ENCODE results near the gene SCN3A. TPM values are rescaled to one million over a fixed set of nuclear protein-coding genes. Genes with fewer than 3 reads are reported as not detected.

The SCN3A gene
- total RNA-seq, 2 donors from 2014 or later = 1.0 to 2.6 TPM

GRCh38 chr2:165224941-165225340, 21.1 kb upstream of the SCN3A start:
- Histone ChIP-seq H3K4me3 (no peak overlapping the region), H3K9me3 (no peaks in the 10 kb centered on the region), H3K27me3 (no peaks in the 10 kb centered on the region), H3K27ac (no peak overlapping the region), H3K4me1 (no peaks in the 10 kb centered on the region), H3K36me3 (no peaks in the 10 kb centered on the region)
- DNase-seq (ENCODE audit: low spot score) = no peak
- no peak for TF ChIP-seq CTCF (IDR thresholded peaks at IDR 0.05)

- Histone ChIP-seq H3K27ac (no peak overlapping the region), H3K36me3 (no peaks in the 10 kb centered on the region), H3K4me3 (no peak overlapping the region), H3K27me3 (no peaks in the 10 kb centered on the region), H3K4me1 (no peaks in the 10 kb centered on the region), H3K9me3 (no peaks in the 10 kb centered on the region)
- TF ChIP-seq CTCF (IDR thresholded peaks at IDR 0.05) = no peak
- DNase-seq (ENCODE audit: low spot score) = no peak
Measured at GRCh38 chr2:165219481-165219880, 15.6 kb upstream of the SCN3A start.

GRCh38 chr2:165214093-165214492, 10.2 kb upstream of the SCN3A start:
- no peak overlapping the region for H3K4me3 ChIP-seq
- H3K36me3 ChIP-seq = no peaks in the 10 kb centered on the region
- DNase-seq (ENCODE audit: low spot score) = no peak
- no peaks in the 10 kb centered on the region for H3K9me3 ChIP-seq
- H3K27ac ChIP-seq = no peak overlapping the region
- no peaks in the 10 kb centered on the region for H3K4me1 ChIP-seq
- TF ChIP-seq CTCF (IDR thresholded peaks at IDR 0.05) = no peak
- no peaks in the 10 kb centered on the region for H3K27me3 ChIP-seq

GRCh38 chr2:165208094-165208493, 4.2 kb upstream of the SCN3A start:
- Histone ChIP-seq H3K4me3 (no peak overlapping the region), H3K27ac (no peak overlapping the region), H3K4me1 (no peaks in the 10 kb centered on the region), H3K27me3 (no peaks in the 10 kb centered on the region), H3K9me3 (no peaks in the 10 kb centered on the region), H3K36me3 (no peaks in the 10 kb centered on the region)
- TF ChIP-seq CTCF (IDR thresholded peaks at IDR 0.05) = no peak
- no peak for DNase-seq (ENCODE audit: low spot score)

- no peak for TF ChIP-seq CTCF (IDR thresholded peaks at IDR 0.05)
- H3K27ac ChIP-seq = no peak overlapping the region
- H3K27me3 ChIP-seq = no peaks in the 10 kb centered on the region
- H3K4me3 ChIP-seq = no peak overlapping the region
- no peaks in the 10 kb centered on the region for H3K4me1 ChIP-seq
- H3K9me3 ChIP-seq = no peaks in the 10 kb centered on the region
- H3K36me3 ChIP-seq = no peaks in the 10 kb centered on the region
- no peak for DNase-seq (ENCODE audit: low spot score)
Measured at GRCh38 chr2:165205865-165206264, 2.0 kb upstream of the SCN3A start.

- no peak for TF ChIP-seq CTCF (IDR thresholded peaks at IDR 0.05)
- no peaks in the 10 kb centered on the region for H3K27me3 ChIP-seq
- no peak overlapping the region for H3K4me3 ChIP-seq
Measured at GRCh38 chr2:165202239-165202638, 1.6 kb downstream of the SCN3A start.

More at GRCh38 chr2:165202239-165202638, 1.6 kb downstream of the SCN3A start:
- no peaks in the 10 kb centered on the region for H3K36me3 ChIP-seq
- DNase-seq (ENCODE audit: low spot score) = no peak
- H3K4me1 ChIP-seq = no peaks in the 10 kb centered on the region
- H3K9me3 ChIP-seq = no peaks in the 10 kb centered on the region
- no peak overlapping the region for H3K27ac ChIP-seq

Measured in right atrium auricular region (tissue), 2 donors.